ENCODE measurements around the gene DOCK4.

DNA sequence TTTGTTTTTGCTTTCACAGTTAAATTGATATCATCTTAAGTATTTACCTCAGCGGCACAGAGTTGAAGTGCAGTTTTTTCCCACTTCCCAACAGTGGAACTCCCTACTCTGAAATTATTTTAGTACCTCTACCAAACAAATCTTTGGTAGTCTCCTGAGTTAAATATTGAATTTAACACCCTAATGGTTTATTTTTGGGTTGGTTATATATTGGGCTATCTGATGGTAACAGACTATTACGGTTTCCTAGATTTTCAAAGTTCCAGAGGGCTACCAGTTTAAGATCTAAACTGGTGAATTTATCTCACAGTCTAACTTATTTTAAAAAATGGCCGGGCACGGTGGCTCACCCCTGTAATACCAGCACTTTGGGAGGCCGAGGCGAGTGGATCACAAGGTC is 1.6 kb upstream of the DOCK4 start:
- TF ChIP-seq CTCF (IDR thresholded peaks at IDR 0.05), result no peak
- TF ChIP-seq POLR2A (IDR thresholded peaks at IDR 0.05), result no peak
